HepG2 (cell line): ENCODE measurements around the gene PCYT2. TPM values are rescaled to one million over a fixed set of nuclear protein-coding genes. Genes with fewer than 3 reads are reported as not detected.

ENCODE experiments used
- ARID5B ChIP-seq: IDR thresholded peaks from 2 replicates; pipeline ENCODE4 v1.4.0; 2020; ENCODE audit warnings: mild to moderate bottlenecking, missing genetic modification reagents
- BHLHE40 ChIP-seq: IDR thresholded peaks from 2 replicates; pipeline ENCODE4 v1.6.1; 2011; ENCODE audit warnings: low read length, improper control_type of control experiment
- CHCHD3 ChIP-seq: sonication (generic); formaldehyde crosslinking; IDR thresholded peaks from 2 replicates; pipeline ENCODE4 v1.8.0; 2022; ENCODE audit warnings: mild to moderate bottlenecking, missing genetic modification reagents, moderate library complexity
- ELF1 ChIP-seq: sonication (generic); formaldehyde crosslinking; IDR thresholded peaks from 2 replicates; pipeline ENCODE4 v1.4.0; 2020; ENCODE audit warnings: missing genetic modification reagents
- FOXA1 ChIP-seq, 2 experiments: fragments of 450-650 bp in 1 of 2; sonication (generic) in 1 of 2; formaldehyde crosslinking in 1 of 2; IDR thresholded peaks; 2 replicates each; pipeline versions ENCODE4 v1.4.0 to v1.6.1; 2016 to 2020; ENCODE audit warnings: missing genetic modification reagents in 1 of 2
- HIC2 ChIP-seq: sonication (generic); formaldehyde crosslinking; IDR thresholded peaks from 2 replicates; pipeline ENCODE4 v1.9.0; 2022; ENCODE audit warnings: low read depth, missing genetic modification reagents
- KAT7 ChIP-seq: IDR thresholded peaks from 2 replicates; pipeline ENCODE4 v1.6.1; 2018; ENCODE audit warnings: borderline replicate concordance, missing compliant biosample characterization
- MAFG ChIP-seq: sonication (generic); formaldehyde crosslinking; IDR thresholded peaks from 2 replicates; pipeline ENCODE4 v1.5.1; 2020; ENCODE audit warnings: mild to moderate bottlenecking, missing genetic modification reagents
- MXD3 ChIP-seq: IDR thresholded peaks from 2 replicates; pipeline ENCODE4 v1.6.1; 2016; ENCODE audit warnings: mild to moderate bottlenecking, missing biosample characterization, missing genetic modification reagents
- RORA ChIP-seq: sonication (generic); formaldehyde crosslinking; IDR thresholded peaks from 2 replicates; pipeline ENCODE4 v1.5.0; 2020; ENCODE audit warnings: mild to moderate bottlenecking, missing genetic modification reagents, moderate library complexity
- STAT5B ChIP-seq: sonication (generic); formaldehyde crosslinking; IDR thresholded peaks from 2 replicates; pipeline ENCODE4 v1.4.0; 2020; ENCODE audit warnings: missing genetic modification reagents
- ZBTB21 ChIP-seq: sonication (generic); formaldehyde crosslinking; IDR thresholded peaks from 2 replicates; pipeline ENCODE4 v1.4.0; 2020; ENCODE audit warnings: missing genetic modification reagents
- ZKSCAN8 ChIP-seq: IDR thresholded peaks from 2 replicates; pipeline ENCODE4 v1.6.1; 2016; ENCODE audit warnings: borderline replicate concordance, missing genetic modification reagents, missing compliant biosample characterization
- ZMAT3 ChIP-seq: sonication (generic); formaldehyde crosslinking; conservative IDR thresholded peaks from 2 replicates; pipeline ENCODE4 v1.7.0; 2021; ENCODE audit warnings: missing genetic modification reagents
- ZNF766 ChIP-seq: sonication (generic); formaldehyde crosslinking; IDR thresholded peaks from 2 replicates; pipeline ENCODE4 v1.5.0; 2020; ENCODE audit warnings: missing genetic modification reagents, borderline replicate concordance
- polyA plus RNA-seq, 8 experiments: library from polyadenylated mRNA; depleted of rRNA in 3 of 8; stranded (reverse) in 7 of 8; unstranded in 1 of 8; fragments of >200 nt; fragmentation: Illumina TruSeq in 4 of 8; extraction: Trizol in 4 of 8; gene quantifications; 2 replicates each; pipeline versions ENCODE4 v1.2.1 to v1.2.3, GENCODE V29; 2011 to 2016; ENCODE audit warnings: low read depth in 4 of 8, missing spikeins in 1 of 8, mixed read lengths in 1 of 8; ENCODE audit not compliant: insufficient read depth in 1 of 8
- total RNA-seq, 5 experiments: library from RNA; depleted of rRNA; stranded (reverse); fragments of >200 nt; fragmentation: Illumina TruSeq; extraction: Trizol; gene quantifications; 2 replicates each; pipeline ENCODE4 v1.2.3, GENCODE V29; 2016; ENCODE audit warnings: low read depth in 1 of 5
- TF ChIP-seq, protein P1 (sequence below): sonication (generic); formaldehyde crosslinking; IDR thresholded peaks from 2 replicates; pipeline ENCODE4 v1.8.0; 2022; ENCODE audit warnings: mild to moderate bottlenecking, missing genetic modification reagents, moderate library complexity
- TF ChIP-seq, protein P2 (sequence below): sonication (generic); formaldehyde crosslinking; IDR thresholded peaks from 2 replicates; pipeline ENCODE4 v1.8.0; 2022; ENCODE audit warnings: low read depth, missing genetic modification reagents

Gene PCYT2
- total and polyA plus RNA-seq, 2 of the 13 experiments (the other 11 are each of a cell fraction or from before 2014, with no cell fraction given) = 147 to 297 TPM

DNA sequence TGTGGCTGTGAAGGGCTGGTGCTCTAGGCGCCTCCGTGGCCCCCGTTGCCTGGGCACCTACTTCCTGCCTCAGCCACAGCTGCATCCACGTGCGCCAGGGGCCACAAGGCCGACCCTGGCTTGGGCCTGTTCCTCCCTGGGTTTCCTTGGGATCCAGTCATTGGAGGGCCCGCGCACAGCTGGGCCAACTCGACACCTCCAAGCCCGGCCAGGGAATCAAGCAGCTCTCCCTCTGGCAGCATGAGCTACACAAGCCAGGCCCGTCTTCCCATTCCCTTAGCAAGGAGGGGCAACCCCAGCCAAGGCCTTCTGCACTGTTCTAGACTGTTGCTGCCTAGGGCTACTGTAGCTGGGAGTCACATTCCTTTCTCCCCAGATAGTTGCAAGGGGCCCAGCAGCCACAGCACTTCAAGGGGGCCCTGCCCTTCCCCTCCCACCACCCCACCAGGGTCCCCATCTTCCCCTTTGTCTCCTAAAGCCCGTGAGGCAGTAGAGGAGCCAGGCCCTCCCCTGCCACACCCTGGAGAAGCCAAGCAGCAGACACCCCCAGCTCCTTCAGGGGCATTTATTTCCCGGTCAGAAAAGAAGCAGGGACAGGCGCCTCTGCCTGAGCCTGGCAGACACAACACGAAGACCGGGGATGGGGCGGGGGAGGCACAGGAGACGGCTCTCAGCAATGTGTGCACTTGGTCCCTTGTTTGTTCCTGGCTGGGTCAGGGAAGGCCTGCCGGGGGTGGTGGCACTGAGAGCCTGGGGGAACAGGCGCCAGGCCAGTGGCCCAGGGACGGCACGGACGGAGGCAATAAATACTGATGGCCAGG, 43.8 kb downstream of the PCYT2 start (continued):
- TF ChIP-seq HIC2 (CRISPR knock-in tag) (peak; percentile 71; the same call in 1 of the 2 replicates), ARID5B (no peak), ZBTB21 (CRISPR knock-in tag) (no peak), ZKSCAN8 (CRISPR knock-in tag) (no peak; the same call in 1 of the 2 replicates), ZNF766 (no peak), BHLHE40 (no peak), ZMAT3 (CRISPR knock-in tag) (peak; percentile 29), KAT7 (CRISPR knock-in tag) (no peak), MAFG (no peak), FOXA1 (IDR thresholded peaks at IDR 0.05) (no peak), FOXA1 (CRISPR knock-in tag; IDR thresholded peaks at IDR 0.05) (no peak; the same call in 1 of the 2 replicates), RORA (CRISPR knock-in tag) (no peak), MXD3 (CRISPR knock-in tag) (0 out of 2 replicates have a peak, but pooled peaks have one; percentile 14), ELF1 (CRISPR knock-in tag) (no peak; the same call in 1 of the 2 replicates), STAT5B (CRISPR knock-in tag) (no peak), CHCHD3 (CRISPR knock-in tag) (peak; percentile 81)
- TF ChIP-seq, protein P1, sequence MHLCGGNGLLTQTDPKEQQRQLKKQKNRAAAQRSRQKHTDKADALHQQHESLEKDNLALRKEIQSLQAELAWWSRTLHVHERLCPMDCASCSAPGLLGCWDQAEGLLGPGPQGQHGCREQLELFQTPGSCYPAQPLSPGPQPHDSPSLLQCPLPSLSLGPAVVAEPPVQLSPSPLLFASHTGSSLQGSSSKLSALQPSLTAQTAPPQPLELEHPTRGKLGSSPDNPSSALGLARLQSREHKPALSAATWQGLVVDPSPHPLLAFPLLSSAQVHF (CRISPR knock-in tag) = peak; percentile 83
- TF ChIP-seq, protein P2, sequence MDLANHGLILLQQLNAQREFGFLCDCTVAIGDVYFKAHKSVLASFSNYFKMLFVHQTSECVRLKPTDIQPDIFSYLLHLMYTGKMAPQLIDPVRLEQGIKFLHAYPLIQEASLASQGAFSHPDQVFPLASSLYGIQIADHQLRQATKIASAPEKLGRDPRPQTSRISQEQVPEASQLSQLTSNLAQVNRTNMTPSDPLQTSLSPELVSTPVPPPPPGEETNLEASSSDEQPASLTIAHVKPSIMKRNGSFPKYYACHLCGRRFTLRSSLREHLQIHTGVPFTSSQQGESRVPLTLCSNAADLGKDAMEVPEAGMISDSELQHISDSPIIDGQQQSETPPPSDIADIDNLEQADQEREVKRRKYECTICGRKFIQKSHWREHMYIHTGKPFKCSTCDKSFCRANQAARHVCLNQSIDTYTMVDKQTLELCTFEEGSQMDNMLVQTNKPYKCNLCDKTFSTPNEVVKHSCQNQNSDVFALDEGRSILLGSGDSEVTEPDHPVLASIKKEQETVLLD (CRISPR knock-in tag) = no peak
